Measurements from ENCODE around the gene YIPF2.

YIPF2 gene

GRCh38 chr19:10927730-10928562 is 493 bp downstream of the YIPF2 start:
- Histone ChIP-seq H3K9me3 (ENCODE audit: control insufficient read depth, insufficient read depth, low read length) (no peaks in the 10 kb centered on the region), H3K4me3 (ENCODE audit: low read depth, low read length) (peak overlapping the region; percentile 85), H3K27me3 (ENCODE audit: control insufficient read depth, insufficient read depth, low read length) (no peaks in the 10 kb centered on the region), H3K4me1 (ENCODE audit: control insufficient read depth, insufficient read depth, low read length) (peaks cover 3% of the 10 kb centered on the region), H3K9ac (ENCODE audit: low read depth, low read length) (peak overlapping the region; percentile 87), H3K36me3 (ENCODE audit: control insufficient read depth, insufficient read depth, low read length) (peaks cover 28% of the 10 kb centered on the region)

- H3K4me1 ChIP-seq (ENCODE audit: control insufficient read depth, insufficient read depth, low read length): no peaks in the 10 kb centered on the region
- H3K4me3 ChIP-seq (ENCODE audit: low read depth, low read length): no peak overlapping the region
- H3K9me3 ChIP-seq (ENCODE audit: control insufficient read depth, insufficient read depth, low read length): no peaks in the 10 kb centered on the region
- no peak overlapping the region for H3K9ac ChIP-seq (ENCODE audit: low read depth, low read length)
- H3K27me3 ChIP-seq (ENCODE audit: control insufficient read depth, insufficient read depth, low read length): no peaks in the 10 kb centered on the region
- peaks cover 59% of the 10 kb centered on the region for H3K36me3 ChIP-seq (ENCODE audit: control insufficient read depth, insufficient read depth, low read length)
Observed at GRCh38 chr19:10924597-10924996, 3.8 kb downstream of the YIPF2 start.

GRCh38 chr19:10923260-10924112 is 5.0 kb downstream of the YIPF2 start:
- no peak overlapping the region for H3K9ac ChIP-seq (ENCODE audit: low read depth, low read length)
- H3K9me3 ChIP-seq (ENCODE audit: control insufficient read depth, insufficient read depth, low read length): no peaks in the 10 kb centered on the region
- H3K36me3 ChIP-seq (ENCODE audit: control insufficient read depth, insufficient read depth, low read length): peaks cover 70% of the 10 kb centered on the region
- no peak overlapping the region for H3K4me3 ChIP-seq (ENCODE audit: low read depth, low read length)
- no peaks in the 10 kb centered on the region for H3K4me1 ChIP-seq (ENCODE audit: control insufficient read depth, insufficient read depth, low read length)
- no peaks in the 10 kb centered on the region for H3K27me3 ChIP-seq (ENCODE audit: control insufficient read depth, insufficient read depth, low read length)

DNA sequence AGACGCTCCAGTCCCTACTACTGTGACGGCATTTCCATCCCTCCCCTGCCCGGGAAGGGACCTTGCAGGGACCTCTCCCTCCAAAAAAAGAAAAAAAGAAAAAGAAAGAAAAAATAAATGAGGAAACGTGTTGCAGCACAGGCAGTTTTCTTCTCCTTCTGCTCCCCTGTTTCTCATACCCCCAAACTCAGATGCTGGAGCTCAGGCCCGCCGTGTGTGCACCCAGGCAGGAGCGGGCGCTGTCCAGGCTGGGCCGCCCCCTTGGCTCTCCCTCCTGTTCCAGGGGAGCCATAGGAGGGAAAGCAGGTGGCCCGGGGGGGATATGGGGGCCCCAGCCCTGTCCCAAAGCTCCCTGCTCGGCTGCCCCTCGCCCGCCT is 5.8 kb downstream of the YIPF2 start:
- H3K27me3 ChIP-seq (ENCODE audit: control insufficient read depth, insufficient read depth, low read length): no peaks in the 10 kb centered on the region
- H3K4me1 ChIP-seq (ENCODE audit: control insufficient read depth, insufficient read depth, low read length): no peaks in the 10 kb centered on the region
- no peak overlapping the region for H3K4me3 ChIP-seq (ENCODE audit: low read depth, low read length)
- no peak overlapping the region for H3K9ac ChIP-seq (ENCODE audit: low read depth, low read length)
- no peaks in the 10 kb centered on the region for H3K9me3 ChIP-seq (ENCODE audit: control insufficient read depth, insufficient read depth, low read length)
- peaks cover 68% of the 10 kb centered on the region for H3K36me3 ChIP-seq (ENCODE audit: control insufficient read depth, insufficient read depth, low read length)

- no peaks in the 10 kb centered on the region for H3K27me3 ChIP-seq (ENCODE audit: control insufficient read depth, insufficient read depth, low read length)
- H3K4me1 ChIP-seq (ENCODE audit: control insufficient read depth, insufficient read depth, low read length): no peaks in the 10 kb centered on the region
- no peak overlapping the region for H3K4me3 ChIP-seq (ENCODE audit: low read depth, low read length)
- H3K9me3 ChIP-seq (ENCODE audit: control insufficient read depth, insufficient read depth, low read length): no peaks in the 10 kb centered on the region
- H3K36me3 ChIP-seq (ENCODE audit: control insufficient read depth, insufficient read depth, low read length): peaks cover 65% of the 10 kb centered on the region
- no peak overlapping the region for H3K9ac ChIP-seq (ENCODE audit: low read depth, low read length)
Observed at GRCh38 chr19:10921910-10922637, 6.4 kb downstream of the YIPF2 start.

GRCh38 chr19:10921199-10921909 is 7.1 kb downstream of the YIPF2 start:
- Histone ChIP-seq H3K9ac (ENCODE audit: low read depth, low read length) (no peak overlapping the region), H3K4me3 (ENCODE audit: low read depth, low read length) (no peak overlapping the region), H3K36me3 (ENCODE audit: control insufficient read depth, insufficient read depth, low read length) (peaks cover 70% of the 10 kb centered on the region), H3K27me3 (ENCODE audit: control insufficient read depth, insufficient read depth, low read length) (no peaks in the 10 kb centered on the region), H3K4me1 (ENCODE audit: control insufficient read depth, insufficient read depth, low read length) (no peaks in the 10 kb centered on the region), H3K9me3 (ENCODE audit: control insufficient read depth, insufficient read depth, low read length) (no peaks in the 10 kb centered on the region)

DNA sequence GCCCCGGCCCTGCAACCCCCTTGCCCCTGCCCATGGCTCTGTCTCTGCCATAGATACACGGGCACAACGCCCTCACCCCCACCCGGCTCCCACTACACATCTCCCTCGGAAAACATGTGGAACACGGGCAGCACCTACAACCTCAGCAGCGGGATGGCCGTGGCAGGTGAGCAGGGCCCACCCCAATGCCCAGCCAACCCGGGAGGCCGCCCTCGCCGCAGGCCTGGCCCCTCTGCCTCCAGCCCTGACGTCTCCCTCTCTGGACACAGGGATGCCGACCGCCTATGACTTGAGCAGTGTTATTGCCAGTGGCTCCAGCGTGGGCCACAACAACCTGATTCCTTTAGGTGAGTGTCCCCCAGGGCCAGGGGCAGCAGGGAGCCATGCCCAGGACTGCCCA is 7.7 kb downstream of the YIPF2 start:
- Histone ChIP-seq H3K36me3 (ENCODE audit: control insufficient read depth, insufficient read depth, low read length) (peaks cover 75% of the 10 kb centered on the region), H3K4me3 (ENCODE audit: low read depth, low read length) (no peak overlapping the region), H3K9ac (ENCODE audit: low read depth, low read length) (no peak overlapping the region), H3K9me3 (ENCODE audit: control insufficient read depth, insufficient read depth, low read length) (no peaks in the 10 kb centered on the region), H3K4me1 (ENCODE audit: control insufficient read depth, insufficient read depth, low read length) (no peaks in the 10 kb centered on the region), H3K27me3 (ENCODE audit: control insufficient read depth, insufficient read depth, low read length) (no peaks in the 10 kb centered on the region)

DNA sequence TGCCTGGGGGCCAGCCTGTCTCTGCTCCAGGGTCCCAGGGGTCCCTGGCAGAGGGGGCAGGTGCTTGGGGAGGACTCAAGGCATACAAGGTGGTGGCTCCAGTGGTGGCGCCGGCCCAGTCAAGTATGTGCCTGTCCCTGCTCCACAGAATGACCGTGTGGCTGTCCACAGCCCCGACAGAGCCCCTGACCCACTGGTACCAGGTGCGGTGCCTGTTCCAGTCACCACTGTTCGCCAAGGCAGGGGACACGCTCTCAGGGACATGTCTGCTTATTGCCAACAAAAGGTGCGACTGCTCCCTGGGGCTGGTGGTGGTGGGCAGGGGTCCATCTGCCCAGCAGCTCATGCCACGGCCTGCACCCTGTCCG is 8.2 kb downstream of the YIPF2 start:
- Histone ChIP-seq H3K4me3 (ENCODE audit: low read depth, low read length) (no peak overlapping the region), H3K36me3 (ENCODE audit: control insufficient read depth, insufficient read depth, low read length) (peaks cover 77% of the 10 kb centered on the region), H3K9me3 (ENCODE audit: control insufficient read depth, insufficient read depth, low read length) (no peaks in the 10 kb centered on the region), H3K27me3 (ENCODE audit: control insufficient read depth, insufficient read depth, low read length) (no peaks in the 10 kb centered on the region), H3K9ac (ENCODE audit: low read depth, low read length) (no peak overlapping the region), H3K4me1 (ENCODE audit: control insufficient read depth, insufficient read depth, low read length) (no peaks in the 10 kb centered on the region)

GRCh38 chr19:10919352-10920287 is 8.8 kb downstream of the YIPF2 start:
- Histone ChIP-seq H3K27me3 (ENCODE audit: control insufficient read depth, insufficient read depth, low read length) (no peaks in the 10 kb centered on the region), H3K4me3 (ENCODE audit: low read depth, low read length) (no peak overlapping the region), H3K9me3 (ENCODE audit: control insufficient read depth, insufficient read depth, low read length) (no peaks in the 10 kb centered on the region), H3K4me1 (ENCODE audit: control insufficient read depth, insufficient read depth, low read length) (no peaks in the 10 kb centered on the region), H3K9ac (ENCODE audit: low read depth, low read length) (no peak overlapping the region), H3K36me3 (ENCODE audit: control insufficient read depth, insufficient read depth, low read length) (peaks cover 79% of the 10 kb centered on the region)

GRCh38 chr19:10918359-10918758 is 10.1 kb downstream of the YIPF2 start:
- Histone ChIP-seq H3K4me1 (ENCODE audit: control insufficient read depth, insufficient read depth, low read length) (no peaks in the 10 kb centered on the region), H3K4me3 (ENCODE audit: low read depth, low read length) (no peak overlapping the region), H3K9ac (ENCODE audit: low read depth, low read length) (no peak overlapping the region), H3K27me3 (ENCODE audit: control insufficient read depth, insufficient read depth, low read length) (no peaks in the 10 kb centered on the region), H3K36me3 (ENCODE audit: control insufficient read depth, insufficient read depth, low read length) (peaks cover 78% of the 10 kb centered on the region), H3K9me3 (ENCODE audit: control insufficient read depth, insufficient read depth, low read length) (no peaks in the 10 kb centered on the region)
